Subcutaneous adipose tissue (tissue), 4 donors: ENCODE data around the gene TRPM6. TPM values are rescaled to one million over a fixed set of nuclear protein-coding genes. Genes with fewer than 3 reads are reported as not detected.

Experiments used
- total RNA-seq, 4 donors: library from RNA; depleted of rRNA; stranded (reverse); fragments of >200 nt; gene quantifications; one replicate each; pipeline ENCODE4 v1.1.0, GENCODE V29; 2016
- TF ChIP-seq, protein P1 (sequence below): fragments of 450-650 bp; IDR thresholded peaks from one replicate; pipeline ENCODE4 v1.5.1; 2016; ENCODE audit warnings: low read depth, mild to moderate bottlenecking, control low read depth, antibody characterized with exemption, moderate library complexity

TRPM6 gene
- total RNA-seq, 4 donors from 2014 or later = 0.17 to 1.9 (median 1.2) TPM

DNA sequence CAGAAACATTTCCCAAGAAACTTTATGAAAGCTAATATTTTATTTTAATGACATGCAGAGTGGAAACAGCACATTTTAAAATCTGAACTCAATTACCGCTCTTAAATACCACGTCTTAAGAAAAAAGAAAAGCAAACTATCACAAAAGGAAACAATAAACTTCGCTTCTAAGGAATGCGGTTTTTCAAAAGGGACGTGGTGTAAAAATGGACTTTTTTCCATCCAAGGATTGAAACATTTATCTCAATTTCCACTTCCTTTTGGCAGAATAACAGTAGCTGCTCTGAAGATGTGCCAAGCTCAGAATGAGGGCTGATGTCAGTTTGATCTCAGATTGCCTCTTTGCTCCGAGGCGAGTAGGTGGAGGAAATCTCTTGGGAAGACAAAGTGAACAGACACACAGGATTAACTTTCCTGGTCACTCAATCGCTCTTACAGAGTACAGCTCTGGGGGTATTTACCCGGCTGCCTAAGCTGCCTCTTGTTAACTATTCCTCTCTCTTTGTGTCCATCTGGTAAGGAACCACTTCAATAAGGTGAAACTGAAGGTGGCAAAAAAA is 158.5 kb downstream of the TRPM6 start:
- TF ChIP-seq, protein P1, sequence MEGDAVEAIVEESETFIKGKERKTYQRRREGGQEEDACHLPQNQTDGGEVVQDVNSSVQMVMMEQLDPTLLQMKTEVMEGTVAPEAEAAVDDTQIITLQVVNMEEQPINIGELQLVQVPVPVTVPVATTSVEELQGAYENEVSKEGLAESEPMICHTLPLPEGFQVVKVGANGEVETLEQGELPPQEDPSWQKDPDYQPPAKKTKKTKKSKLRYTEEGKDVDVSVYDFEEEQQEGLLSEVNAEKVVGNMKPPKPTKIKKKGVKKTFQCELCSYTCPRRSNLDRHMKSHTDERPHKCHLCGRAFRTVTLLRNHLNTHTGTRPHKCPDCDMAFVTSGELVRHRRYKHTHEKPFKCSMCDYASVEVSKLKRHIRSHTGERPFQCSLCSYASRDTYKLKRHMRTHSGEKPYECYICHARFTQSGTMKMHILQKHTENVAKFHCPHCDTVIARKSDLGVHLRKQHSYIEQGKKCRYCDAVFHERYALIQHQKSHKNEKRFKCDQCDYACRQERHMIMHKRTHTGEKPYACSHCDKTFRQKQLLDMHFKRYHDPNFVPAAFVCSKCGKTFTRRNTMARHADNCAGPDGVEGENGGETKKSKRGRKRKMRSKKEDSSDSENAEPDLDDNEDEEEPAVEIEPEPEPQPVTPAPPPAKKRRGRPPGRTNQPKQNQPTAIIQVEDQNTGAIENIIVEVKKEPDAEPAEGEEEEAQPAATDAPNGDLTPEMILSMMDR = no peak

DNA sequence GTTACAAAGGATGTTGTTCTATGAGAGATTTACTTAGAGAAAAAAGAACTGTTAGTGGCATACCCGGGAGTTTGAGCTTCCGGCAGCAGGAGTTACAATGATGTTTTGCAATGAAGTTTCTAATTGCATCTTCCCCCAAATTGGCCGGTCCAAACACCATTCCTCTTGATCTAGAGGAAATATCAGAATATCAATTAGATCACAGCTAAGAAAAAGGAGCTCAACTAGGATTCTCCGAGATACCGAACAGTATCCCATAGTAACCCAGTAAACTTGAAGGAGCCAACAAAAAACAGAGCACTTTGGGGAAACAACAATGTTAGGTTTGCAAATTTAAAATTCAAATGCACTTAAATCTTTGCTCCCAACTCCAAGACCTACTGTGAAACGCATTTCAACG is 159.5 kb downstream of the TRPM6 start:
- TF ChIP-seq, protein P1 = no peak

DNA sequence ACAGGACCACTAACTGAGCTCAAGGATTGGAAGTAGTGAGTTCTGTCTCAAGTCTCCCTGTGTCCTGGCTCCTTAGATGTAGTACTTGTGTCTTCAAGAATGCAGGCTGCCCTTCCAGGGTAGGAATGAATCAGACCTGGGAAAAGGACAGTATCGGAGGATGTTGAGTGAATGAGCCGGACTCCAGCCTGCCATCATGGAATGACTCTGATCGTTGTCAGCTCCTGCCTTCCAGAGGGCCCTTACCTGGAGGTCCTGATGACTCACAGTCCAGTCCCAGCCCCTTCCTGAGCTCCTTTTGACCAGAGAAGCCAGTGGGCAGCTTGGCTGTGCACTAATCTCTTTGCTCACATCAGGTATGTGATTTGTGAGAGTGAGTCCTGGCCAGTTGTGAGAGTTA is 161.1 kb downstream of the TRPM6 start:
- TF ChIP-seq, protein P1 = no peak

DNA sequence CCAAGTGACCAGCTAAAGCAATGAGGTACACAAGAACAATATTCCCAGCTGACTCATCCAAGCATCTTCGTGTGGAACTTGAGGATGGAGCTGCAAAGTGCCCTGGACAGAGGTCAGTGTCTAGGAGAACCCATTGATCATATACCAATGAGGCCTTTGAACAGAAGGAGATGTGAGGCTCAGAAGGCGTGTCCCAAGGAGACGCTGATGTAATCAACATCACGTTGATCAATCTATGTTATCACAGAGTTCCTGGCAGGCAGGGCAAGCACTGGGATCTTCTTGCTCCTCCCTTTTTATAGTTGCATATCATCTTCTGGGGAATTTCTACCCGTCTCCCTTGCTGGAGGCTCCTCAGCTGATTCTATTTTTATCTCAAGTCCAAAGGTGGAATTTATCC is 163.4 kb downstream of the TRPM6 start:
- TF ChIP-seq, protein P1 = no peak

DNA sequence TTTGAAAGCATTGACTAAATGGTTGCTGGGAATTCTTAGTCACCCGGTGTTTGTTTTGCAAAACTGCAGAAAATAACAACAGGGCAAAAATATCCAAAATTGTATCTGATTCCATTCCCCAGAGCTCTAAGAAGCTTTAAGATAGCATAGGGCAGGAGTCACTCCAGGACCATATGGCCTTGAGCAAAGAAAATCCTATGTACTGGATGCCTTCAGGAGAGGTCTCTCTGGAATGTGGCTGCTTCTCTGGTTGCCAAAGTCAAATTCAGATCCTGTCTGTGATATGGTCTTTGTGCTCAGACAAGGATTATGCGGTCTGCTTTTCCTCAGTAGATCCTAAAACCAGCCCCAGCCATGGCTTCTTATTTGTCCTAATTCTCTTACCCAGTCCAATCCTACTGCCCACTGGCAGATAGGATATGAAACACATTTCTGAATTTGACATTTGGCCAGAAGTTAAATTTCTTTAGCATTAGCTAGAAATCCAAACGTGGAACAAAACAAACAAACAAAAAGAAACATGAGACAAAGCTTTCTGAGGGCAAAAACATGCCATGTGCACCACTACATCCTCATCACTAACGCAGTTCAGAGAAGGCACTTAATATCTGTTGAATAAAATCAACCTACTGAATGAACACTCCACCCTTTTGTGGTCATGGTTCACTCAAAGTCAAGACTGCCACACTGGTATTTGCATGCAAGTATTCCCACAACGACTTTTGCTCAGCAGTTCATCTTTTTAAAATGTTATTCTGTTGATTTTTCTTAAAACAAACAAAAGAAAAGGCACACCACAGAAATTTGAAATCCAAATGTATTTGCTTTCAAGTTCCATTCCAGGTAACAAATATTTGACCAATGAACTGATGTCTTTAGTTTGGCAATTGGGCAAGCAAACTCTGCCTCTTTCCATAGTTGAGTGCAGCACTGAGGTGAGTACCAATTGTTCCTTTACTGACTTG is 165.7 kb downstream of the TRPM6 start:
- TF ChIP-seq, protein P1 = no peak

DNA sequence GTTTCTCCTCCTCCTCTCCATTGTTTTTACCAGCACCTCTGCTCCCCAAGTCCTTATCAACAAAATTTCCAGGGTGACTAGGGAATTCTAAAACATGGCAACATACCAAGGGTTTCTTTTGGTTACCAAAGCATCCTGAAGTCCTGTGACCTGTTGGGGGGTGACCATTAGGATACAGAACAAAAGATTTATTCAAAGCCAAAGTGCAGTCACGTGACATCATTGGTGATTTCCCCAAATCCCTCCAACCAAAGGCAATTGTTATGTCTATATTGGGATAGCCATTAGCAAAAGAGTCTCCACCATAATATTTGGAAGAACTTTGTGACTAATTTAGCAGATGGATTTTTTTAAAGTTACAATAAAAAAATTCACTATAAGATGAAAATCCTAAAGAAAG is 168.4 kb downstream of the TRPM6 start:
- TF ChIP-seq, protein P1 = no peak

DNA sequence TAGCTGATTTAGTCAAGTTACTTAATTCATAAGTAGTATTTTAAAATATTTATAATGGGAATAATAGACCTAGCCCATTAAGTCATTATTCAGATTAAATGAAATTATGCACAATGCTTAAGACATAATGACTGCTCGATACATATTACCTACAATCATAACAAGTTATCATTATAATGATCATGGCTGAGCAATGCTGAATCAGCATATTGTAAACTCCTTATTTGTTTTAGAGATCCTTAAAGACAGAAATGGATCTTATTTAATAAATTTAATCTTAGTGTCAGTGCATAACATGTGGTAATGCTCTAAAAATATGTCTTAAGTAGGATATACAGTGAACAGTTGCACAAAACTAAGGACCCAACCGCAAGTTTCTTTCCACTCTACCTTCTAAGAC is 169.0 kb downstream of the TRPM6 start:
- TF ChIP-seq, protein P1 = no peak
